Osteocyte (in vitro differentiated cells): ENCODE measurements around the gene FKBP8. TPM values are rescaled to one million over a fixed set of nuclear protein-coding genes. Genes with fewer than 3 reads are reported as not detected.
A peak's percentile ranks its signal among the peaks of the same experiment; 100 is the strongest.

Source experiments
- DNase-seq: peaks from one replicate; pipeline ENCODE4 v3.0.0; 2021; ENCODE audit warnings: mixed read lengths; ENCODE audit not compliant: unreplicated experiment; ENCODE audit errors: extremely low spot score
- H3K27ac Mint-ChIP-seq: one replicate; pipeline ENCODE4 v1.8.0; 2021; ENCODE audit warnings: mild to moderate bottlenecking, mixed read lengths; ENCODE audit not compliant: unreplicated experiment
- H3K27me3 Mint-ChIP-seq: one replicate; pipeline ENCODE4 v1.8.0; 2021; ENCODE audit warnings: mixed read lengths; ENCODE audit not compliant: unreplicated experiment
- H3K36me3 Mint-ChIP-seq: one replicate; pipeline ENCODE4 v1.8.0; 2021; ENCODE audit warnings: mixed read lengths; ENCODE audit not compliant: unreplicated experiment
- H3K4me1 Mint-ChIP-seq: one replicate; pipeline ENCODE4 v1.8.0; 2021; ENCODE audit warnings: mixed read lengths; ENCODE audit not compliant: unreplicated experiment
- H3K4me3 Mint-ChIP-seq: one replicate; pipeline ENCODE4 v1.8.0; 2021; ENCODE audit warnings: mild to moderate bottlenecking, moderate library complexity, mixed read lengths; ENCODE audit not compliant: unreplicated experiment
- H3K9me3 Mint-ChIP-seq: one replicate; pipeline ENCODE4 v1.8.0; 2021; ENCODE audit warnings: mixed read lengths; ENCODE audit not compliant: unreplicated experiment
- CTCF ChIP-seq: fragments of 200-600 bp; sonication (generic); IDR thresholded peaks from 2 replicates; pipeline ENCODE4 v1.5.0; 2021; ENCODE audit warnings: antibody characterized with exemption, mild to moderate bottlenecking, moderate library complexity
- total RNA-seq: library from RNA; stranded (reverse); gene quantifications from 2 replicates; pipeline ENCODE4 v1.2.1, GENCODE V29; 2021

FKBP8 gene
- total RNA-seq, 1 donor from 2014 or later, result 242 TPM

GRCh38 chr19:18493440-18494266 lies 49.7 kb downstream of the FKBP8 start:
- H3K36me3 Mint-ChIP-seq, result no peaks in the 10 kb centered on the region
- peak overlapping the region; percentile 76 for H3K27ac Mint-ChIP-seq
- DNase-seq, result no peak
- no peaks in the 10 kb centered on the region for H3K27me3 Mint-ChIP-seq
- no peak overlapping the region for H3K4me3 Mint-ChIP-seq
- H3K9me3 Mint-ChIP-seq, result no peaks in the 10 kb centered on the region
- TF ChIP-seq CTCF, result no peak
- H3K4me1 Mint-ChIP-seq, result peaks cover 48% of the 10 kb centered on the region

- Mint-ChIP-seq H3K36me3 (no peaks in the 10 kb centered on the region), H3K4me1 (peaks cover 51% of the 10 kb centered on the region)
- no peak for DNase-seq
Measured at GRCh38 chr19:18491995-18492953, 51.1 kb downstream of the FKBP8 start.

GRCh38 chr19:18490728-18491127 lies 52.6 kb downstream of the FKBP8 start:
- Mint-ChIP-seq H3K4me1 (peaks cover 48% of the 10 kb centered on the region), H3K36me3 (no peaks in the 10 kb centered on the region), H3K9me3 (no peaks in the 10 kb centered on the region), H3K4me3 (no peak overlapping the region), H3K27ac (no peak overlapping the region), H3K27me3 (no peaks in the 10 kb centered on the region)
- no peak for DNase-seq
- no peak for TF ChIP-seq CTCF

More at GRCh38 chr19:18491995-18492953, 51.1 kb downstream of the FKBP8 start:
- Mint-ChIP-seq H3K9me3 (no peaks in the 10 kb centered on the region), H3K27me3 (no peaks in the 10 kb centered on the region), H3K27ac (no peak overlapping the region), H3K4me3 (no peak overlapping the region)
- TF ChIP-seq CTCF, result no peak

GRCh38 chr19:18489627-18490184 lies 53.7 kb downstream of the FKBP8 start:
- no peaks in the 10 kb centered on the region for H3K36me3 Mint-ChIP-seq
- H3K27me3 Mint-ChIP-seq, result no peaks in the 10 kb centered on the region
- no peak for TF ChIP-seq CTCF
- H3K4me3 Mint-ChIP-seq, result no peak overlapping the region
- H3K4me1 Mint-ChIP-seq, result peaks cover 49% of the 10 kb centered on the region
- no peaks in the 10 kb centered on the region for H3K9me3 Mint-ChIP-seq
- no peak overlapping the region for H3K27ac Mint-ChIP-seq
- DNase-seq, result no peak
